HepG2 (cell line): ENCODE results near the gene AKTIP. TPM values are rescaled to one million over a fixed set of nuclear protein-coding genes. Genes with fewer than 3 reads are reported as not detected.

Experiments used
- CCAR2 ChIP-seq: fragments of 200-400 bp; formaldehyde crosslinking; optimal IDR thresholded peaks from 2 replicates; pipeline ENCODE3; 2018; ENCODE audit warnings: low read depth, mild to moderate bottlenecking, low read length, moderate library complexity
- JUN ChIP-seq: sonication (generic); formaldehyde crosslinking; IDR thresholded peaks from 2 replicates; pipeline ENCODE4 v1.4.0; 2020; ENCODE audit warnings: mild to moderate bottlenecking, missing genetic modification reagents
- RBM39 ChIP-seq: fragments of 200-400 bp; formaldehyde crosslinking; IDR thresholded peaks from one replicate; pipeline ENCODE4 v1.6.1; 2018; ENCODE audit warnings: antibody characterized with exemption, mild to moderate bottlenecking, low read depth, low read length; ENCODE audit not compliant: poor library complexity, severe bottlenecking
- SALL2 ChIP-seq: sonication (generic); formaldehyde crosslinking; IDR thresholded peaks from 2 replicates; pipeline ENCODE4 v1.8.1; 2023; ENCODE audit warnings: mild to moderate bottlenecking, missing genetic modification reagents, inconsistent platforms
- SATB2 ChIP-seq: sonication (generic); formaldehyde crosslinking; IDR thresholded peaks from 2 replicates; pipeline ENCODE4 v1.5.0; 2020; ENCODE audit warnings: missing genetic modification reagents
- SYNCRIP ChIP-seq: fragments of 200-400 bp; formaldehyde crosslinking; IDR thresholded peaks from 2 replicates; pipeline ENCODE4 v1.6.1; 2018; ENCODE audit warnings: mild to moderate bottlenecking, low read depth, low read length; ENCODE audit not compliant: insufficient read depth
- TEAD3 ChIP-seq: optimal IDR thresholded peaks from 2 replicates; pipeline ENCODE3; 2016; ENCODE audit warnings: borderline replicate concordance
- U2AF1 ChIP-seq: fragments of 200-400 bp; formaldehyde crosslinking; optimal IDR thresholded peaks from 2 replicates; pipeline ENCODE3; 2017; ENCODE audit warnings: mild to moderate bottlenecking, low read depth, low read length
- ZBTB8A ChIP-seq: sonication (generic); formaldehyde crosslinking; IDR thresholded peaks from 2 replicates; pipeline ENCODE4 v1.4.0; 2020; ENCODE audit warnings: mild to moderate bottlenecking, low read depth, missing genetic modification reagents, borderline replicate concordance
- ZMYM2 ChIP-seq: sonication (generic); formaldehyde crosslinking; IDR thresholded peaks from 2 replicates; pipeline ENCODE4 v1.8.0; 2022; ENCODE audit warnings: mild to moderate bottlenecking, missing genetic modification reagents
- ZNF138 ChIP-seq: sonication (generic); formaldehyde crosslinking; IDR thresholded peaks from 2 replicates; pipeline ENCODE4 v1.5.0; 2020; ENCODE audit warnings: mild to moderate bottlenecking, low read depth, missing genetic modification reagents
- ZNF317 ChIP-seq: sonication (generic); formaldehyde crosslinking; IDR thresholded peaks from 2 replicates; pipeline ENCODE4 v1.5.0; 2020; ENCODE audit warnings: mild to moderate bottlenecking, missing genetic modification reagents
- ZNF343 ChIP-seq: sonication (generic); formaldehyde crosslinking; IDR thresholded peaks from 2 replicates; pipeline ENCODE4 v1.4.0; 2020; ENCODE audit warnings: mild to moderate bottlenecking, missing genetic modification reagents
- ZNF850 ChIP-seq: sonication (generic); formaldehyde crosslinking; conservative IDR thresholded peaks from 2 replicates; pipeline ENCODE4 v1.9.0; 2021; ENCODE audit warnings: mild to moderate bottlenecking, missing genetic modification reagents
- ZNF878 ChIP-seq: sonication (generic); formaldehyde crosslinking; IDR thresholded peaks from 2 replicates; pipeline ENCODE4 v1.8.1; 2023; ENCODE audit warnings: mild to moderate bottlenecking, missing genetic modification reagents, moderate library complexity
- polyA plus RNA-seq, 8 experiments: library from polyadenylated mRNA; depleted of rRNA in 3 of 8; stranded (reverse) in 7 of 8; unstranded in 1 of 8; fragments of >200 nt; fragmentation: Illumina TruSeq in 4 of 8; extraction: Trizol in 4 of 8; gene quantifications; 2 replicates each; pipeline versions ENCODE4 v1.2.1 to v1.2.3, GENCODE V29; 2011 to 2016; ENCODE audit warnings: low read depth in 4 of 8, missing spikeins in 1 of 8, mixed read lengths in 1 of 8; ENCODE audit not compliant: insufficient read depth in 1 of 8
- total RNA-seq, 5 experiments: library from RNA; depleted of rRNA; stranded (reverse); fragments of >200 nt; fragmentation: Illumina TruSeq; extraction: Trizol; gene quantifications; 2 replicates each; pipeline ENCODE4 v1.2.3, GENCODE V29; 2016; ENCODE audit warnings: low read depth in 1 of 5
- TF ChIP-seq, protein P1 (sequence below): IDR thresholded peaks from 2 replicates; pipeline ENCODE4 v1.6.1; 2016; ENCODE audit warnings: low read depth, missing genetic modification reagents, missing compliant biosample characterization
- TF ChIP-seq, protein P2 (sequence below): sonication (generic); formaldehyde crosslinking; IDR thresholded peaks from 2 replicates; pipeline ENCODE4 v1.5.0; 2020; ENCODE audit warnings: missing genetic modification reagents
- TF ChIP-seq, protein P3 (sequence below): sonication (generic); formaldehyde crosslinking; IDR thresholded peaks from 2 replicates; pipeline ENCODE4 v1.4.0; 2020; ENCODE audit warnings: missing genetic modification reagents
- TF ChIP-seq, protein P4 (sequence below): sonication (generic); formaldehyde crosslinking; IDR thresholded peaks from 2 replicates; pipeline ENCODE4 v1.4.0; 2020; ENCODE audit warnings: mild to moderate bottlenecking, missing genetic modification reagents

Gene AKTIP
- total and polyA plus RNA-seq, 2 of the 13 experiments (the other 11 are each of a cell fraction or from before 2014, with no cell fraction given): 28.8 to 49.0 TPM

DNA sequence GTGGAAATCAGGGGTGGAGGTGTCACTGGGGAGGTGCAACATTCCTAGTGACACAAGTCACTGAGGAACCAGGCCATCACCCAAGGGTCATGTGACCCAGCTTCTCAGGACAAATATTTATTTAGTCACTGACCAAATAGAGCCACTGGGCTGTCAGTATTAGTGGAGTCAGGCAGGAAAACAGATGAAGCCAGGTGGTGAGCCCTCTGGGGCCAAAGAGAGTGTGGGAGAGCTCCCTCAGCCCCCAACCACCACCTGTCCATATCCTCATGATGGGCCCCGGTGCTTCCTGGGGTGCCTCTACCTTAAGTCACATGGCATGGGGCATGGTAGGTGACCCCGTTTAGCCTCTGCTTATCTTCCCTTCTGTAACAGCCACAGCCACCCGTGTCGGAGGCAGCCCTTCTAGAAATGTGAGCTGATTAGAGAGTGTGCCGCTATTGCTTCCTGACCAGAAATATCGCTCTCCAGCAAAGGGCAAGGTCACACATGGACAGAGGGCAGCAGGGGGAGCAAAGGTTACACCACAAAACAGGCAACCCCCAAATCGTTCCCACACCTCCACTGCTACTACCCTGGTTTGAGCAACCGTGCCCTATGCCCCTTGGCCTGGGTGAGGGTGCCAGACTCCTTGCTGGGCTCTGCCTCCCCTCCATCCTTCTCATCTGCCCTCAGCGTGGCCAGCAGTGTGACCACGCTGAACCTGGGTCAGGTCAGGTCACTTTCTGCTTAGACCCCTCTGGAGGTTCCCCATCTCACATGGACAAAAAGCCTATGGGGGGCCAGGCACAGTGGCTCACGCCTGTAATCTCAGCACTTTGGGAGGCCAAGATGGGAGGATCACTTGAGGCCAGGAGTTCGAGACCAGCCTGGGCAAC, 8.6 kb upstream of the AKTIP start (continued):
- TF ChIP-seq, protein P1, sequence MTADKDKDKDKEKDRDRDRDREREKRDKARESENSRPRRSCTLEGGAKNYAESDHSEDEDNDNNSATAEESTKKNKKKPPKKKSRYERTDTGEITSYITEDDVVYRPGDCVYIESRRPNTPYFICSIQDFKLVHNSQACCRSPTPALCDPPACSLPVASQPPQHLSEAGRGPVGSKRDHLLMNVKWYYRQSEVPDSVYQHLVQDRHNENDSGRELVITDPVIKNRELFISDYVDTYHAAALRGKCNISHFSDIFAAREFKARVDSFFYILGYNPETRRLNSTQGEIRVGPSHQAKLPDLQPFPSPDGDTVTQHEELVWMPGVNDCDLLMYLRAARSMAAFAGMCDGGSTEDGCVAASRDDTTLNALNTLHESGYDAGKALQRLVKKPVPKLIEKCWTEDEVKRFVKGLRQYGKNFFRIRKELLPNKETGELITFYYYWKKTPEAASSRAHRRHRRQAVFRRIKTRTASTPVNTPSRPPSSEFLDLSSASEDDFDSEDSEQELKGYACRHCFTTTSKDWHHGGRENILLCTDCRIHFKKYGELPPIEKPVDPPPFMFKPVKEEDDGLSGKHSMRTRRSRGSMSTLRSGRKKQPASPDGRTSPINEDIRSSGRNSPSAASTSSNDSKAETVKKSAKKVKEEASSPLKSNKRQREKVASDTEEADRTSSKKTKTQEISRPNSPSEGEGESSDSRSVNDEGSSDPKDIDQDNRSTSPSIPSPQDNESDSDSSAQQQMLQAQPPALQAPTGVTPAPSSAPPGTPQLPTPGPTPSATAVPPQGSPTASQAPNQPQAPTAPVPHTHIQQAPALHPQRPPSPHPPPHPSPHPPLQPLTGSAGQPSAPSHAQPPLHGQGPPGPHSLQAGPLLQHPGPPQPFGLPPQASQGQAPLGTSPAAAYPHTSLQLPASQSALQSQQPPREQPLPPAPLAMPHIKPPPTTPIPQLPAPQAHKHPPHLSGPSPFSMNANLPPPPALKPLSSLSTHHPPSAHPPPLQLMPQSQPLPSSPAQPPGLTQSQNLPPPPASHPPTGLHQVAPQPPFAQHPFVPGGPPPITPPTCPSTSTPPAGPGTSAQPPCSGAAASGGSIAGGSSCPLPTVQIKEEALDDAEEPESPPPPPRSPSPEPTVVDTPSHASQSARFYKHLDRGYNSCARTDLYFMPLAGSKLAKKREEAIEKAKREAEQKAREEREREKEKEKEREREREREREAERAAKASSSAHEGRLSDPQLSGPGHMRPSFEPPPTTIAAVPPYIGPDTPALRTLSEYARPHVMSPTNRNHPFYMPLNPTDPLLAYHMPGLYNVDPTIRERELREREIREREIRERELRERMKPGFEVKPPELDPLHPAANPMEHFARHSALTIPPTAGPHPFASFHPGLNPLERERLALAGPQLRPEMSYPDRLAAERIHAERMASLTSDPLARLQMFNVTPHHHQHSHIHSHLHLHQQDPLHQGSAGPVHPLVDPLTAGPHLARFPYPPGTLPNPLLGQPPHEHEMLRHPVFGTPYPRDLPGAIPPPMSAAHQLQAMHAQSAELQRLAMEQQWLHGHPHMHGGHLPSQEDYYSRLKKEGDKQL (CRISPR knock-in tag): 0 out of 2 replicates have a peak, but pooled peaks have one; percentile 67
- TF ChIP-seq SATB2 (CRISPR knock-in tag) (no peak), ZNF878 (CRISPR knock-in tag) (0 out of 2 replicates have a peak, but pooled peaks have one; percentile 22), ZMYM2 (peak; percentile 89; the same call in 1 of the 2 replicates), CCAR2 (no peak), ZNF317 (CRISPR knock-in tag) (peak; percentile 71), ZNF850 (no peak), JUN (CRISPR knock-in tag) (peak; percentile 78), U2AF1 (peak; percentile 60), ZBTB8A (CRISPR knock-in tag) (no peak), RBM39 (no peak), ZNF343 (CRISPR knock-in tag) (no peak), ZNF138 (peak; percentile 31; the same call in 1 of the 2 replicates), SALL2 (peak; percentile 77; the same call in 1 of the 2 replicates), TEAD3 (CRISPR knock-in tag) (peak; percentile 96), SYNCRIP (no peak)
- TF ChIP-seq, protein P2, sequence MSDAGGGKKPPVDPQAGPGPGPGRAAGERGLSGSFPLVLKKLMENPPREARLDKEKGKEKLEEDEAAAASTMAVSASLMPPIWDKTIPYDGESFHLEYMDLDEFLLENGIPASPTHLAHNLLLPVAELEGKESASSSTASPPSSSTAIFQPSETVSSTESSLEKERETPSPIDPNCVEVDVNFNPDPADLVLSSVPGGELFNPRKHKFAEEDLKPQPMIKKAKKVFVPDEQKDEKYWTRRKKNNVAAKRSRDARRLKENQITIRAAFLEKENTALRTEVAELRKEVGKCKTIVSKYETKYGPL (CRISPR knock-in tag): no peak
- TF ChIP-seq, protein P3, sequence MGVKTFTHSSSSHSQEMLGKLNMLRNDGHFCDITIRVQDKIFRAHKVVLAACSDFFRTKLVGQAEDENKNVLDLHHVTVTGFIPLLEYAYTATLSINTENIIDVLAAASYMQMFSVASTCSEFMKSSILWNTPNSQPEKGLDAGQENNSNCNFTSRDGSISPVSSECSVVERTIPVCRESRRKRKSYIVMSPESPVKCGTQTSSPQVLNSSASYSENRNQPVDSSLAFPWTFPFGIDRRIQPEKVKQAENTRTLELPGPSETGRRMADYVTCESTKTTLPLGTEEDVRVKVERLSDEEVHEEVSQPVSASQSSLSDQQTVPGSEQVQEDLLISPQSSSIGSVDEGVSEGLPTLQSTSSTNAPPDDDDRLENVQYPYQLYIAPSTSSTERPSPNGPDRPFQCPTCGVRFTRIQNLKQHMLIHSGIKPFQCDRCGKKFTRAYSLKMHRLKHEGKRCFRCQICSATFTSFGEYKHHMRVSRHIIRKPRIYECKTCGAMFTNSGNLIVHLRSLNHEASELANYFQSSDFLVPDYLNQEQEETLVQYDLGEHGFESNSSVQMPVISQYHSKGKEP (CRISPR knock-in tag): no peak
- TF ChIP-seq, protein P4, sequence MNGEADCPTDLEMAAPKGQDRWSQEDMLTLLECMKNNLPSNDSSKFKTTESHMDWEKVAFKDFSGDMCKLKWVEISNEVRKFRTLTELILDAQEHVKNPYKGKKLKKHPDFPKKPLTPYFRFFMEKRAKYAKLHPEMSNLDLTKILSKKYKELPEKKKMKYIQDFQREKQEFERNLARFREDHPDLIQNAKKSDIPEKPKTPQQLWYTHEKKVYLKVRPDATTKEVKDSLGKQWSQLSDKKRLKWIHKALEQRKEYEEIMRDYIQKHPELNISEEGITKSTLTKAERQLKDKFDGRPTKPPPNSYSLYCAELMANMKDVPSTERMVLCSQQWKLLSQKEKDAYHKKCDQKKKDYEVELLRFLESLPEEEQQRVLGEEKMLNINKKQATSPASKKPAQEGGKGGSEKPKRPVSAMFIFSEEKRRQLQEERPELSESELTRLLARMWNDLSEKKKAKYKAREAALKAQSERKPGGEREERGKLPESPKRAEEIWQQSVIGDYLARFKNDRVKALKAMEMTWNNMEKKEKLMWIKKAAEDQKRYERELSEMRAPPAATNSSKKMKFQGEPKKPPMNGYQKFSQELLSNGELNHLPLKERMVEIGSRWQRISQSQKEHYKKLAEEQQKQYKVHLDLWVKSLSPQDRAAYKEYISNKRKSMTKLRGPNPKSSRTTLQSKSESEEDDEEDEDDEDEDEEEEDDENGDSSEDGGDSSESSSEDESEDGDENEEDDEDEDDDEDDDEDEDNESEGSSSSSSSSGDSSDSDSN (CRISPR knock-in tag): peak; percentile 53
